ENCODE results near the gene MAP6D1. TPM values are rescaled to one million over a fixed set of nuclear protein-coding genes. Genes with fewer than 3 reads are reported as not detected.

MAP6D1 gene
- total RNA-seq, 1 experiment from 2014 or later = 7.1 TPM

GRCh38 chr3:183870563-183870962 lies 45.2 kb upstream of the MAP6D1 start:
- no peak overlapping the region for H3K23ac ChIP-seq (ENCODE audit: insufficient read length, low read depth, low read length)
- no peak overlapping the region for H4K8ac ChIP-seq (replicated peaks; ENCODE audit: insufficient read length, low read depth, low read length)
- DNase-seq = no peak
- H2BK15ac ChIP-seq (ENCODE audit: low read depth, low read length) = no peak overlapping the region
- no peaks in the 10 kb centered on the region for H4K20me1 ChIP-seq (ENCODE audit: control insufficient read depth, insufficient read depth, insufficient read length)
- no peak overlapping the region for H4K91ac ChIP-seq (ENCODE audit: insufficient read length, low read depth, low read length)
- H3K9me3 Mint-ChIP-seq = peaks cover 3% of the 10 kb centered on the region in 2 experiments; a peak in 2 of 5 replicates
- no peak for TF ChIP-seq CTCF (conservative IDR thresholded peaks at IDR 0.05)
- no peak overlapping the region for H2BK120ac ChIP-seq (ENCODE audit: low read depth, low read length, poor library complexity, severe bottlenecking)
- no peak overlapping the region for H2BK20ac ChIP-seq (ENCODE audit: low read depth, low read length, poor library complexity, severe bottlenecking)
- no peak overlapping the region for H3T11ph ChIP-seq (ENCODE audit: low read length)
- H2BK5ac ChIP-seq (ENCODE audit: insufficient read length, low read length) = no peak overlapping the region
- no peak overlapping the region for H4K5ac ChIP-seq (ENCODE audit: insufficient read length, low read depth, low read length)
- H3K27ac ChIP-seq (ENCODE audit: insufficient read length, low read depth, low read length) = no peak overlapping the region
- no peak overlapping the region for H3K4me2 ChIP-seq (ENCODE audit: insufficient read depth, insufficient read length, low read length)
- 100% methylated on average over 1 of the region's 3 CpGs for WGBS (ENCODE audit: extremely low coverage, insufficient read length, low lambda C conversion rate)
- H2AK5ac ChIP-seq (ENCODE audit: insufficient read length, low read length) = no peak overlapping the region
- H3K79me2 ChIP-seq (ENCODE audit: insufficient read depth, low read length) = peaks cover 8% of the 10 kb centered on the region; the same call in 1 of the 2 replicates
- H3K23me2 ChIP-seq (ENCODE audit: insufficient read length, low read depth, low read length, poor library complexity, severe bottlenecking) = no peaks in the 10 kb centered on the region
- H3K18ac ChIP-seq (ENCODE audit: insufficient read length, low read depth, low read length) = no peak overlapping the region
- no peaks in the 10 kb centered on the region for H3K4me1 Mint-ChIP-seq
- H3K14ac ChIP-seq (ENCODE audit: insufficient read depth, low read length) = no peak overlapping the region
- H3K27me3 ChIP-seq (ENCODE audit: insufficient read depth, low read length) = no peaks in the 10 kb centered on the region
- no peak overlapping the region for H3K56ac ChIP-seq (ENCODE audit: insufficient read length, low read depth, low read length)
- H3K79me1 ChIP-seq (ENCODE audit: insufficient read depth, low read depth, low read length, poor library complexity, severe bottlenecking) = peaks cover 7% of the 10 kb centered on the region
- H3K36me3 Mint-ChIP-seq (ENCODE audit: insufficient read depth in 1 of 3, low read depth in 3 of 3) = peaks cover 16 to 28% (median 27%) of the 10 kb centered on the region in 3 experiments
- no peak overlapping the region for H2BK12ac ChIP-seq (ENCODE audit: insufficient read length, low read depth, low read length)
- H3K4me3 Mint-ChIP-seq = no peak overlapping the region
- no peaks in the 10 kb centered on the region for H3K27me3 Mint-ChIP-seq (ENCODE audit: low read depth)
- H3K4ac ChIP-seq (ENCODE audit: low read depth, low read length) = no peak overlapping the region
- H2AFZ ChIP-seq (ENCODE audit: low read length) = no peak overlapping the region
- H3K27ac Mint-ChIP-seq = no peak overlapping the region
- H3K9ac ChIP-seq (ENCODE audit: extremely low read depth, insufficient read length, low read length) = no peak overlapping the region
- no peaks in the 10 kb centered on the region for H3K9me3 ChIP-seq (ENCODE audit: control insufficient read depth, low read depth, low read length)
- H3K4me1 ChIP-seq (ENCODE audit: insufficient read depth, low read length) = no peaks in the 10 kb centered on the region

All from H9 (cell line).